Gastrocnemius medialis (tissue), 4 donors: ENCODE data around the gene ZNF417. TPM values are rescaled to one million over a fixed set of nuclear protein-coding genes. Genes with fewer than 3 reads are reported as not detected.
"Not testable (repeated sequence)": the region's sequence is repeated elsewhere in the genome, so short reads cannot be mapped to it uniquely, and the experiment has no call there.

ENCODE experiments used
- ATAC-seq, 2 donors: fragments of 150-250 bp; one replicate each; pipeline ENCODE4 v1.9.1; 2016
- DNase-seq, 2 donors: peaks; one replicate each; pipeline ENCODE4 v3.0.0-alpha.2; 2019
- H3K27ac ChIP-seq, 4 donors: fragments of 200-600 bp; sonication (generic); 1 replicate in 1 of 4; 2 replicates in 3 of 4; pipeline ENCODE4 v1.5.1; 2016 to 2018; ENCODE audit warnings: mild to moderate bottlenecking in 2 of 4, moderate library complexity in 1 of 4
- H3K27me3 ChIP-seq, 3 donors: fragments of 200-600 bp; sonication (generic) in 2 of 3; 1 replicate in 1 of 3; 2 replicates in 2 of 3; pipeline versions ENCODE4 v1.5.1 to v1.6.0; 2016 to 2019; ENCODE audit warnings: mild to moderate bottlenecking in 1 of 3, moderate library complexity in 1 of 3
- H3K36me3 ChIP-seq, 2 donors: fragments of 200-600 bp; sonication (generic) in 1 of 2; one replicate each; pipeline ENCODE4 v1.5.1; 2017 to 2018
- H3K4me1 ChIP-seq, 2 donors: fragments of 200-600 bp; sonication (generic) in 1 of 2; one replicate each; pipeline ENCODE4 v1.5.1; 2016 to 2017; ENCODE audit warnings: mild to moderate bottlenecking in 2 of 2
- H3K4me3 ChIP-seq, 4 donors: fragments of 200-600 bp; sonication (generic) in 3 of 4; 1 replicate in 1 of 4; 2 replicates in 3 of 4; pipeline ENCODE4 v1.5.1; 2016 to 2019; ENCODE audit warnings: mild to moderate bottlenecking in 2 of 4
- H3K9me3 ChIP-seq, 3 donors: fragments of 200-600 bp; sonication (generic) in 2 of 3; 1 replicate in 1 of 3; 2 replicates in 2 of 3; pipeline ENCODE4 v1.5.1; 2016 to 2019
- CTCF ChIP-seq, 5 experiments: fragments of 450-650 bp in 3 of 5; fragments of 200-600 bp in 2 of 5; sonication (generic) in 2 of 5; IDR thresholded peaks in 4 of 5; conservative IDR thresholded peaks in 1 of 5; 1 replicate in 4 of 5; 2 replicates in 1 of 5; pipeline ENCODE4 v1.5.1; 2016 to 2019; ENCODE audit warnings: antibody characterized with exemption in 5 of 5, mild to moderate bottlenecking in 3 of 5, moderate library complexity in 3 of 5
- POLR2A ChIP-seq, 2 donors: fragments of 450-650 bp; IDR thresholded peaks; one replicate each; pipeline ENCODE4 v1.6.1; 2017; ENCODE audit warnings: antibody characterized with exemption in 2 of 2, mild to moderate bottlenecking in 2 of 2, moderate library complexity in 2 of 2
- in situ Hi-C, 4 donors: fragments of 200-750 bp; cut with MboI; loops; one replicate each; pipeline versions ENCODE4 v1.15.0 to v1.8.0; 2017; ENCODE audit warnings: low sequenced_read_pairs in 4 of 4
- intact Hi-C: fragments of 100-400 bp; cut with DNase I; formaldehyde crosslinking; loops from one replicate; pipeline ENCODE4 v1.15.1; 2023; ENCODE audit warnings: low total_unique reads
- total RNA-seq, 4 donors: library from RNA; depleted of rRNA; stranded (reverse); fragments of >200 nt; gene quantifications; one replicate each; pipeline versions ENCODE4 v1.1.0 to v1.2.3, GENCODE V29; 2016

ZNF417 gene
- total RNA-seq, 4 donors from 2014 or later, result 2.6 to 8.4 (median 4.6) TPM

DNA sequence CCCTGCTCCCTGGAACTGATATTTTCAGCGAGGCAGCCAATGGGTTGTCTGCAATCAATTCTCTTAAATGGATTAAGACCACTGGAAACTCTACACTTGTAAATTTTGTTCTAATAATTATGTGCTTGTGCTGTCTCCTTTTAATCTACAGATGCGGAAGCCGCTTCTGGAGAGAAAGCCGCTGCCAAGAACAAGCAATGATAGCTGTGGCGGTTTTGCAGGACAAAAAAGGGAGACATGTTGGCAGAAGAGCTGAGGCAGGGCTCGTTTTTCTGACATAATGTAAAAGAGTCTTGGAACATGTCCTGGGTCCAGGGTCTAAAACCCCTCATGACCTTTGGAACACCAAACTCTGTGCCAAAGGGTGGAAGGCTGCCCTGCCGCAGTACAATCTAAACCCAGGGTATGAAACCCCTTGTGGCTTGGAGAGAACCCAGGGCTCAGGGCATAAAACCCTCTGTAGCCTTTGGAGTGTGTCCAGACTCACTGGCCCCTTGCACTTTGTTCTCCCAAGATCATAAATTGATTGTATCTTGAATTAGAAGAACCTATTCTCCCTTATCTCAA, 12.7 kb downstream of the ZNF417 start:
- no peak for DNase-seq
- in situ Hi-C loops, result loop anchor here in 2 of 4 donors (25.0 kb wide), 1 partner anchor 166 kb away; the partner anchor contains the start of genes ZNF671 (in 2 of the 2) and ZNF776 (in 2 of the 2)

GRCh38 chr19:57900311-57900710, 16.1 kb downstream of the ZNF417 start:
- H3K9me3 ChIP-seq, result no peaks in the 10 kb centered on the region
- DNase-seq (no peak), ATAC-seq (no peak)
- no peaks in the 10 kb centered on the region for H3K27me3 ChIP-seq
- in situ Hi-C loops, result loop anchor here in 2 of 4 donors (25.0 kb wide), 1 partner anchor 163 kb away; the partner anchor contains the start of genes ZNF671 (in 2 of the 2) and ZNF776 (in 2 of the 2)
- TF ChIP-seq CTCF (IDR thresholded peaks at IDR 0.05 in 4 of 5, conservative IDR thresholded peaks at IDR 0.05 in 1 of 5) (no peak), POLR2A (IDR thresholded peaks at IDR 0.05) (no peak)
- intact Hi-C loops, result no loop called here
- peaks cover 0 to 4% of the 10 kb centered on the region in 2 donors for H3K4me1 ChIP-seq
- no peak overlapping the region for H3K4me3 ChIP-seq
- no peaks in the 10 kb centered on the region for H3K36me3 ChIP-seq
- H3K27ac ChIP-seq, result no peak overlapping the region

More for the DNA sequence above, 12.7 kb downstream of the ZNF417 start:
- ATAC-seq, result no peak
- Histone ChIP-seq H3K27ac (no peak overlapping the region), H3K36me3 (peaks cover 6 to 16% of the 10 kb centered on the region in 2 donors), H3K9me3 (peaks cover 0 to 5% (median 0%) of the 10 kb centered on the region in 3 donors), H3K27me3 (no peaks in the 10 kb centered on the region), H3K4me1 (peaks cover 0 to 4% of the 10 kb centered on the region in 2 donors), H3K4me3 (no peak overlapping the region)
- TF ChIP-seq CTCF (IDR thresholded peaks at IDR 0.05 in 4 of 5, conservative IDR thresholded peaks at IDR 0.05 in 1 of 5), result no peak
- TF ChIP-seq POLR2A (IDR thresholded peaks at IDR 0.05), result no peak
- intact Hi-C loops, result no loop called here

- in situ Hi-C loops, H3K27ac ChIP-seq, ATAC-seq, H3K27me3 ChIP-seq, intact Hi-C loops, H3K9me3 ChIP-seq, H3K36me3 ChIP-seq, H3K4me3 ChIP-seq, DNase-seq: not testable (repeated sequence)
- H3K4me1 ChIP-seq, result peaks cover 11 to 13% of the 10 kb centered on the region in 2 donors
Observed at GRCh38 chr19:57890706-57891105, 25.7 kb downstream of the ZNF417 start.

DNA sequence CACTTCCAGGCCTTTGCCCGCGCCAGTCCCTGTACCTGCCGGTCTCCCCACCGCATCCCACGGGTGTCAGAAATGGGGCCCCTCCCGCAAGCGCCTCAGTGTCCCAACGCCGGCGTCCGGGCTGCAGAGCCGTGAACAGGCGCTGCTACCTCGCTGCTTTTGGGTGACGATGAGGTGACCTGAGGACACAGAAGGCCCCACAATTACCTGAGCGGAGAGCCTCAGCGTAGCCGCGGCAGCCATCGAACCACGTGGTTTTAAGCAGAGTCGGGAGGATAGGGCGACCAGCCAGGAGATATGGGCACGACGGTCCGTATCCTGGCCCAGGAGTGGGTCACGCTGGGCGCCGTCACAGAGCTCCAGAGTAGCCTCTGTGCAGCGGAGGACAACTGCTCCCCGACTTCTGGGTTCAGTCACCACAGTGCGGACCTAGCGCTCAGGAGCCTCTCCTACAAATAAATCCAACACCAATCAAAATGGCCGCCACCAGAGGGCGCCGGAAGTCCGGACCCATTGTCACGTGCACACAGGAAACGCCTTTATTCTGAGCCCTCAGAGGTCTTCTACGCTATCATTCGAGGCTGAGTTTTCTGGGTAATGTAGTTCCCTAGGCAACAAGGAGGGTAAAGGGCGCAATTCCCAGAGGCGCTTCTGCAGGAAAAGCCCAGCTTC, 27.7 kb downstream of the ZNF417 start, which contains the start of gene ZNF814:
Gene ZNF814 (minus strand): TSS at position 478 of the 672 bp plus-strand sequence. CDS start 235 bp downstream, at position 243.
- peak; percentile 67 to 90 for DNase-seq
- TF ChIP-seq POLR2A (IDR thresholded peaks at IDR 0.05) (peak in 1 of 2 donors; percentile 17), CTCF (IDR thresholded peaks at IDR 0.05 in 4 of 5, conservative IDR thresholded peaks at IDR 0.05 in 1 of 5) (peak in 4 of 5 experiments; percentile 33 to 62 (median 46))
- in situ Hi-C loops, result no loop called here
- intact Hi-C loops, result no loop called here
- peaks cover 13 to 18% of the 10 kb centered on the region in 2 donors for H3K4me1 ChIP-seq
- H3K36me3 ChIP-seq, result peaks cover 0 to 14% of the 10 kb centered on the region in 2 donors
- peak within 1 kb of the TSS; percentile 85 to 91 (median 87) for H3K4me3 ChIP-seq
- no peaks in the 10 kb centered on the region for H3K9me3 ChIP-seq
- peak; percentile 99 for ATAC-seq
- peak within 1 kb of the TSS; percentile 83 to 94 (median 88) for H3K27ac ChIP-seq
- H3K27me3 ChIP-seq, result no peaks in the 10 kb centered on the region

DNA sequence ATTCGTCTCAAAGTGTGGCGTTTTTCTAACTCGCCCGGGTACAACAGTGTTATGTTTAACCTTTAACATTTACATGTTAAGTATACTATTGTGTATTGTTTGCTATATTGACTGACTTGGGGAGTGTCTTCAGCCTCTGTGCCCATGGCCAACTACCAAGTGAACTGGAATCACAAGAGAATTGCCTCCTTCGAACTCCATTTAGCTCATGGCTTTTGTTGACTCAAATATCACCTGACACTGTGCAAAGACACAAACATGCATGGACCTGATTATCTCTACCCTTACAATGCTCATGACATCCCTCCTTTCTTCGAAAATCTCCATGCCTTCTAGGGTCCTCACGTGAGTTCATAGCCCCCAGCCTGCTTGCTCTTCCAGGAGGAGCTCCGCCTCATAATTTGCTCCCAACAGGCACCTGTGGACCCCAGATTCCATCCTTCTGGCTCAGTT, 28.3 kb downstream of the ZNF417 start:
- H3K4me1 ChIP-seq, result peaks cover 13 to 19% of the 10 kb centered on the region in 2 donors
- in situ Hi-C loops (no loop called here), intact Hi-C loops (no loop called here)
- H3K4me3 ChIP-seq, result peak overlapping the region; percentile 85 to 91 (median 87)
- ATAC-seq, result no peak
- DNase-seq, result no peak
- TF ChIP-seq CTCF (IDR thresholded peaks at IDR 0.05 in 4 of 5, conservative IDR thresholded peaks at IDR 0.05 in 1 of 5), result no peak
- no peak for TF ChIP-seq POLR2A (IDR thresholded peaks at IDR 0.05)
- no peaks in the 10 kb centered on the region for H3K27me3 ChIP-seq
- H3K27ac ChIP-seq, result peak overlapping the region; percentile 83 to 94 (median 88)
- no peaks in the 10 kb centered on the region for H3K9me3 ChIP-seq
- H3K36me3 ChIP-seq, result peaks cover 0 to 14% of the 10 kb centered on the region in 2 donors
